GM21447 (cell line): ENCODE results near the gene TEX44.
"Not testable (repeated sequence)": the region's sequence is repeated elsewhere in the genome, so short reads cannot be mapped to it uniquely, and the experiment has no call there.

Source experiments
- ATAC-seq: cut with Tn5 transposase; IDR thresholded peaks from one replicate; pipeline ENCODE4 v1.9.1; 2021; ENCODE audit not compliant: unreplicated experiment

Gene TEX44

DNA sequence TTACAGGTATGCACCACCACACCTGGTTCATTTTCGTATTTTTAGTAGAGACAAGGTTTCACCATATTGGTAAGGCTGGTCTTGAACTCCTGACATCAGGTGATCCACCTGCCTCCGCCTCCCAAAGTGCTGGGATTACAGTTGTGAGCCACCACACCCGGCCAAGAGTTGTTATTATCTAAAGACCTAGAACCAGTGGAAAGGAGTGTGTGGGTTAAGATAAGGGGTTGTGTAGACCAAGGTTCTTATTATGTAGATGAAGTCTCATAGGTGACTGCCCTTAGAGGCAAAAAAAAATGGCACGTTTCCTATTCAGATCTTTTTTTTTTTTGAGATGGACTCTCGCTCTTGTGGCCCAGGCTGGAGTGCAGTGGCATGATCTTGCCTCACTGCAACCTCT lies 21.7 kb upstream of the TEX44 start:
- ATAC-seq = not testable (repeated sequence)

DNA sequence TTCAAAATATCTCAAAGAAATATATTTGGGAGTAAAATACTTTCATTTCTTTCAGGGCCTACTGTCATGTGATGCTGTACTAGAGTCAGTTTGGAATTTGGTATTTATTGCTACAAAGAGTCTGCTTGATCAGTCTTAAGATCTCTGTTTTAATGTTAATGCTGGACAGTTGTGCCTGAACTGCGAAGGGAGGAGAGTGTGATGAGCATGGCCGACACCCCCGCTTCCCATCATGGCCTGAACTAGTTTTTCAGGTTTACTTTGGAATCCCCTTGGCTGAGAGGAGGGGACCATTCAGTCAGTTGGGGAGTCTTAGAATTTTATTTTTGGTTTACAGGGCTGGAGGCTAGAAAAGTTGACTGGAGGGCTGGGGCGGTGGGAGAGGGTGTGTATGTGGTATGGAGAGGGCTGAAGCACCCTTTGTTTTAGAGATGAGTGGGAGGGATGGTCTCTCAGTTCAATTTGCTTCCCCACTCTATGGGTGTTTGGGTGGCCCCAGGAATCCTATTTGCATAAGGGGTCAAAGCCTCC lies 20.9 kb upstream of the TEX44 start:
- ATAC-seq = no peak

DNA sequence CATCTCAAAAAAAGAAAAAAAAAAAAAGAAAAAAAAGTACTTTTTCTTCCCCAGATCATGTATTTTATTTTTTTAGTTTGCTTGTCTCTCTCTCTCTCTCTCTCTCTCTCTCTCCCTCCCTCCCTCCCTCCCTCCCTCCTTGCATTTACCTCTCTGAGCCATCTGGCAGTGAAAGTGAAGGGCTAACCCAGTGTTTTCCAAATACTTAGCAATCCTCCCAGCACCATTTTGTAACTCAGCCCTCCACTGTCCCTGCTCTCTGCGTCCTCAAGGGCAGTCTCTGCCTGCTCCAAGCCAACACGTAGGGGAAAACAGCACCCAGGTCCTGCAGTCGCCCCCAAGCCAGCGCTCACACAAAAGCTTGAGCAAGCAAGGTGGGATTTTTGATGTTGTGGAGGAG lies 19.6 kb upstream of the TEX44 start:
- no peak for ATAC-seq

DNA sequence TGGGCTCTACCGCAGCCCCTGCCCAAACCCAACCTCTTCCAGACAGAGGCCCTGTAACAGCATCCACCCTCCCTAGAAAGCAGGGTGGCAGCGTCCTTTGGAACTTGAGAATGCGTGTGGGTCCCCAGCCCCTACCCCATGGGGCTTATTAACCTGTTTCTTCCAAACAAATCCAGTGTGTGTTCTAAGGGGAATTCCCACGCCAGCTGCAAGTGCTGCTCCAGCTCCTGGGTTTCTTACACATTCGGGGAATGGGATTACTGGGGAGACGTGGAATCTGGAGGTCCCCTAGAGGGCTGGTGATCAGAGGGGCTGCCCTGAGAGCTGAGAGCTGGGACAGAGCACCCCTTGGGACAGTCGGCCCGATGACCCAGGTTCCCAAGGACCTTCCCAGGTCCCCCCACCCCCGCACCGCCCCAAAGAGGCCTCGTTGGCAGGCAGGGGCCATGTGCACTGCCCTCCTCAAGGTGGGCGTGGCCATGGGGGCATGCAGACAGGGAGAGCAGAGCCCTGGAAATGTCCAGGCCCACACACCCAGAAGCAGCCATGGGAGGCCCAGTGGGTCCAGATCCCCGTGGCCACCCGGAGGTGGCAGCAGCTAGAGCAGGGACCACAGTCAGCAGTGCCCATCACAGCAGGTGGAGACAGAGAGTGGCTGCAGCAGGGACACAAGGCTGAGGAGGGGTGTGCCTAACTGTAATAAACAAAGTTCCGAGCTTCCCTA lies 18.8 kb upstream of the TEX44 start:
- ATAC-seq = no peak

DNA sequence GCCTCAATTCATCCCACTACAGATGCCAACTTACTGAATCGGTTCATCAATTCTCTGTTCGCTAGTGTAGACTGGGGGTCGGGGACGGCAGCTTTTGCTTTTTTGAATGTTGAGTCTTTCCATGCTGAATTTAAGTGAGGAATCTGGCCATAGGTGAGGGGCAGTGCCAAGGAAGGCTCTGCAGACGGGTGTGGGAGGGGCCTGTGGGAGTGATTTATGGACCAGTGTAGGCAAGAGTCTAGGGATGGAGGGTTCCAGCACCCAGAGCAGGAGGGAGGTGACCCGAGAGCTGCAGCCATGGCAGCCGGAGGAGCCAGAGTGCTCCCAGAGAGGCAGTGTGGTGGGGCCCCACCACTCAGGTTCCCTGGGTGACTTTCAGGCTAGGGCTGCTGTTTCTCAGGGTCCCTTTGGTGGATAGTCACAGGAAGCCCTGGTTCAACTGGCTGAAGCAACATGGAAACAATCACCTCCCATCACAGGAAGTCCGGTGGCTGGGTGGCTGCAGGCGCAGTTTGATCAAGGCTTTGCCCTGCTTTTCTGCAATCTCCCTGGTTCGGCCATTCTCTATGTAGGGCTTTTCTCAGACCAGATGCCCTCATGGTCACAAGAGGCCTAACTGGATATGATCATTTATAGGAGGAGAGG lies 16.9 kb upstream of the TEX44 start:
- ATAC-seq = no peak

DNA sequence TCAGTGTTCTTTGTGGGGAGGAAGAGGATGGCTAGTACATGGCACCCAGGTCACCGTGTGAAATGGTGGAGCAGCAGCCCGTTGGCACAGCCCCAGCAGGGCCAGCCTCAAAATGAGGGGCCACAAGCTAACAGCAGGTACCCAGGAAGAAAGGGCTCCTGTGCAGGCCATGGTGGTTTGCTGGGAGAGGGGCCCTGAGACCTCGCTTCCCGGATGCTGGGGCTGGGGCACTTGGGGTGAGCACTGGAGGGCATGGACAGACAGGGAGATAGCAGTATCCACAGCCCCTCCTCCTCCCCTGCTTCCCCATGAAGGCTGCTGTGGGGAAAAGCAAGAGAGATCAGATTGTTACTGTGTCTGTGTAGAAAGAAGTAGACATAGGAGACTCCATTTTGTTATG lies 16.2 kb upstream of the TEX44 start:
- no peak for ATAC-seq

DNA sequence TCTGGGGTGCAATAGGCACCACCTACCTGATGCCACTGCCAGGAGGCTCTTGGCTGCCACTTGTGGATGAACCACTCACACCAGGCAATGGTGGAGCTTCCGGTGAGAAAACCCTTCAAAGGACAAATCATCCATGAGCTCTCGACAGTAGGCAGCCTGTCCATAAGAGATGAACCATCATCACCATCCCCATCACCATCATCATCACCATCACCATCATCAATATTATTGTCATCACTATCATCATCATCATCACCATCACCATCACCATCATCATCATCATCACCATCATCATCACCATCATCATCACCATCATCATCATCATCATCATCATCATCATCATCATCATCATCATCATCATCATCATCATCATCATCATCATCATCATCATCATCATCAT lies 14.0 kb upstream of the TEX44 start:
- not testable (repeated sequence) for ATAC-seq

DNA sequence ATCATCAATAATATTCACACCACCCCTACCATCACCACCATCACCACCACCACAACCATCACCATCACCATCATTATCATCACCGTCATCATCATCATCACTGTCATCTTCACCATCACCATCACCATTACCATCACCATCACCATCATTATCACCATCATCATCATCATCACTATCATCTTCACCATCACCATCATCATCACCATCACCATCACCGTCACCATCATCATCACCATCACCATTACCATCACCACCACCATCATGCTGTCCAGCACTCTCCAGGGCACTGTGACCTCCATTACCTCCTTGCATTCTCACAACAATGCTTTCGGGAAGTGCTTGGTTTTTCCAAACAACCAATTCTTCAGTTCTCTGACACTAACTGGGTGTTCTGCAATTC lies 13.1 kb upstream of the TEX44 start:
- ATAC-seq = no peak

DNA sequence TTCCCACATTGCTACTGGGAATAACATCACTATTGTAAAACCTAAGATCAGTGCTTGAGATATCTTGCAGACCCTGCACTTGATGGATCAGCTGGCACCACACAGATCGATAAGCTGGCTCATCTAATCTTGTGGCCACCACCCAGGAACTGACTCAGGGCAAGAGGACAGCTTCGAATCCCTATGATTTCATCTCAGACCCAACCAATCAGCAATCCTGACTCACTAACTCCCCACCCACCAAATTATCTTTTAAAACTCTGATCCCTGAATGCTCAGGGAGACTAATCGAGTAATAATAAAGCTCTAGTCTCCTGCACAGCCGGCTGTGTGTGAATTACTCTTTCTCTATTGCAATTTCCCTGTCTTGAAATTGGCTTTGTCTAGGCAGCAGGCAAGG lies 11.3 kb upstream of the TEX44 start:
- ATAC-seq = no peak

DNA sequence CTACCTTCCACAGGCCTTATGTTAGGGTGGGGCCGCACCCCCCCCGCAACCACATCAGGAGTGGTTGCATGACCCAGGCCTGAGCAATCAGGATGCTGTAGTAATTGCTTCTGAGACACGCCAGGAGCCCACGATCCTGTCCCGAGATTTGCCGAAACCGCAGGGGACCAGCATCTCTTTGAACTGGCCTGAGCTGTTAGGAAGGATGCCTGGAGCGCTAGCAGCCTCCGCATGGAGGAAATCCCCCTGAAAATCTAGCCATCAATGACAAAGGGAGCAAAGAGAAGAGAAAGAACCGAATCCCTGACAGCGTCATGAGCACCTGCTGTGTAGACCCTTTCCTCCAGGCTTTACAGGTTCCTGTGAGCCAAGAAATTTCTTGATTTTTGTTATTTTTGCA lies 8.7 kb upstream of the TEX44 start:
- ATAC-seq = no peak

DNA sequence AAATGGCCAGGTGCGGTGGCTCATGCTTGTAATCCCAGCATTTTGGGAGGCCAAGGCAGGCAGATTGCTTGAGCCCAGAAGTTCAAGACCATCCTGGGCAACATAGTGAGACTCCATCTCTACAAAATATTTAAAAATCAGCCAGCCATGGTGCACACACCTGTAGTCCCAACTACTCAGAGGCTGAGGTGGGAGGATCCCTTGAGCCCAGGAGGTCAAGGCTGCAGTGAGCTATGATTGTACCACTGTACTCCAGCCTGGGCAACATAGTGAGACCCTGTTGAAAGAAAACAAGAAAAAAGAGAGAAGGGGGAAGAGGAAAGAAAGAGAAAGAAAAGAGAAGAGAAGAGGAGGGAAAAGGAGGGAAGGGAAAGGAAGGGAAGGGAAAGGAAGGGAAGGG lies 4.9 kb upstream of the TEX44 start:
- not testable (repeated sequence) for ATAC-seq

DNA sequence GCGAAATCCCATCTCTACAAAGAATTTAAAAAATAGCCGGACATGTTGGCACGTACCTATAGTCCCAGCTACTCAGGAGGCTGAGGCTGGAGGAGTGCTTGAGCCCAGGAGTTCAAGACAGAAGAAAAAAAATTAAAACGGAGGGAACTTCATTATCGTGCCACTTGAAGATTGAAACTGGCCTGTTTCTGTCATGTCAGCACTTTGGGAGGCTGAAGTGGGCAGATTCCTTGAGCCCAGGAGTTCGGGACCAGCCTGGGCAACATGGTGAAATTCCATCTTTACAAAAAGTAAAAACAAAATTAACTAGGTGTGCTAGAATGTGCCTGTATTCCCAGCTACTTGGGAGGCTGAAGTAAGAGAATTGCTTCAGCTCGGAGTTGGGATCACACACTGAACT lies 3.0 kb upstream of the TEX44 start:
- no peak for ATAC-seq

DNA sequence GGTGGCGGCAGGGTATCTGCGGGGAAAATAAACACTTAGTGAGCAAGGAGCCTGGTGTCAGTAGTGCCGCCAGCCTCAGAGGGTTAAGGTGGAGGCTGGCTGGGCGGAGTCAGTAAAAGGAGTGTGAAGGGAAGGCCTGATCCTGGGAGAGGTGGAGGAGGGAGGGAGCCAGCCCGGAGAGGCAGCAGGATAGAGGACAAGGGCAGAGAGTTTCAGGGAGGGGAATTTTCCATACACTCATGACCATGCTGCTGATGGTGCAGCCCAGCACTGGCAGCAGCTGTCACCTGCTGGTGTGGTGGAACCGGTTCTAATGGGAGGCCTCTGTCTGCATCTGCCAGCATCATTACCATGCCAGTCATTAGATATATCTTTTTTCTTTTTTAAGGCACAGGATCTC lies 2.0 kb upstream of the TEX44 start:
- no peak for ATAC-seq

DNA sequence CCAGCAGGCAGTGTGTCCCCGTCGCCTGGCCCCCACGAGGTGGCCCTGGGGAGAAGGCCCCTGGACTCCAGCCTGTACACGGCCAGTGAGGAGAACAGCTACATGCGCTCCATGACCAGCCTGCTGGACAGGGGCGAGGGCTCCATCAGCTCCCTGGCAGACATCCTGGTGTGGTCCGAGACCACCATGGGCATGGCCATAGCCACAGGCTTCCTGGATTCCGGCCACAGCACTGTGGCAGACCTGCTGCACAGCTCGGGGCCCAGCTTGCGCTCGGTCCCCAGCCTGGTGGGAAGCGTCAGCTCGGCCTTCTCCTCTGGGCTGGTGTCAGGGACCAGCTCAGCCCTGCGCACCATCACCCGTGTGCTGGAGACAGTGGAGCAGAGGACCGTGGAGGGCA lies 1.0 kb downstream of the TEX44 start:
- ATAC-seq = no peak

DNA sequence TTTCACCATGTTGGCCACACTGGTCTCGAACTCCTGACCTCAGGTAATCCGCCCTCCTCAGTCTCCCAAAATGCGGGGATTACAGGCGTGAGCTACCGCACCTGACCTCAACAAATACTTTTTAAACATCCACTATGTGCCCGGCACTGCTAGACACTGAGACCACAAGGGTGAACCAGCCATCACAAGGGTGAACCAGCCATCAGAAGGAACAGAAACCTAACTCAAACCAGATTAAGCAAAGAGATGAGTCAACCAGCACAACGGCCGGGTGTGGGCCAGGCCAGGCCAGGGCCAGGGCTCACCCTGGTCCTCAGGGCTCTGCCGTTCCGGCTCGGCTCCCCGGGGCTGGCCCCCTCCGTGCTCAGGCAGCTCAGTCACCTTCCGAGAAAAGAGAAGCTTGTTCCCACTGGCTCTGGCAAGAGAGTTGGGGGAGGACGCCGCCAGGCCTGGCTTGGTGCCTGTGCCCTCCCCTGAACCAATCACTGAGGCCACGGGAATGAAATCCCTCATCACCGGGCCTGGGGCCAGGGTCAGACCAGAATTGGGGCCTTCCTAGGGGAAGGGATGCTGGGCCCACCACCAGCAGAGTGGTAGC lies 4.4 kb downstream of the TEX44 start:
- peak; percentile 66 for ATAC-seq

DNA sequence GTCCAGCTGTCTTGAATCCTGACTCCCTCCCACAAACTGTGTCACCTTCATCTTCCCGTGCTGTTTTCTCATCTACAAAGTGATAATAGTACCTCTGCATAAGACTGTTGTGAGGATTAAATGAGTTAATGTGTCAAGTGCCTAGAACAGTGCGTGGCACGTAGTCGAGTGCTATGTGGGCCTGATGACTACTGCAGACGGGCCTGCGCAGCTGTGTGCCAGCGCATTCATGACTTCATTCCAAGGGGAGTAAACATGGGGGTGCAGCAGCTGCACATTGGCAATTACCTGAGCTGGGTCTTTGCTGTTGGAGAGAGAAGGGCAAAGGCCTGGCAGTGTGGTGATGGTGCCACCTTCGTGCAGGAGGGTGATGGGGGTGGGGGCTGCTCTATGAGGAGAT lies 5.0 kb downstream of the TEX44 start:
- ATAC-seq = no peak

DNA sequence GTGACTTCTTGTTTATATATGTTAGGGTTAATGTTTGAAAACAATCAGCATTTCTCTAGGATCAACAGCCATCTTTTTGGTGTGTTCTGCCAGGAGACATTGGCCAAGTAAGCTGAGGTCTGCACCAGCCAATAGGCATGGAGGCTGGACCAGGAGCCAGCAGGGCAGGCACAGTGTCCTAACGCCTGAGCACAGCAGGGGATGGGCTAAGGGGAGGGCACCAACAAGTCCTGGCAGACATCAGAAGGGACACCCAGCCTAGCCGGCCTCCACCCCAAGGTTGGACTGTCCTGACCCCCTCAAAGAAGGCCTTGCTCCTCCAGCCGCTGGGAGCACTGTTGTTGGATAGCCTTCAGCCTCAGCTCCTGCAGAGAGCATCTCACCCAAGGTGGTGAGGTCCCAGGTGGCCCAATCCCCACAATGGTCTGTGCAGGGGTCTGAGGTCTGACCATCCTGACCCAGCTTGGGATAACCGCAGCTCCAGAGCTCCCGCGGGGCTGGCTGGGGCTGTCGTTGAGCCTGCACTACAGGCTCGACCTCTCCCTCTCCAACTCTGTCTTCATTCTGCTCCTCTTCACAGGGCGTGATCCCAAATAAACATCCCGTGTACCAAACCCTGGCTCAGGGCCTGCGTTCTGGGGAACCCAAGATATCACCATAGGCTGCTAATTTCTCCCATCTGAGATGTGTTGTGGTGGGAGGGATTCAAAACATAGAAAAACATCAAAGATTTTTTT lies 8.1 kb downstream of the TEX44 start:
- ATAC-seq = no peak

DNA sequence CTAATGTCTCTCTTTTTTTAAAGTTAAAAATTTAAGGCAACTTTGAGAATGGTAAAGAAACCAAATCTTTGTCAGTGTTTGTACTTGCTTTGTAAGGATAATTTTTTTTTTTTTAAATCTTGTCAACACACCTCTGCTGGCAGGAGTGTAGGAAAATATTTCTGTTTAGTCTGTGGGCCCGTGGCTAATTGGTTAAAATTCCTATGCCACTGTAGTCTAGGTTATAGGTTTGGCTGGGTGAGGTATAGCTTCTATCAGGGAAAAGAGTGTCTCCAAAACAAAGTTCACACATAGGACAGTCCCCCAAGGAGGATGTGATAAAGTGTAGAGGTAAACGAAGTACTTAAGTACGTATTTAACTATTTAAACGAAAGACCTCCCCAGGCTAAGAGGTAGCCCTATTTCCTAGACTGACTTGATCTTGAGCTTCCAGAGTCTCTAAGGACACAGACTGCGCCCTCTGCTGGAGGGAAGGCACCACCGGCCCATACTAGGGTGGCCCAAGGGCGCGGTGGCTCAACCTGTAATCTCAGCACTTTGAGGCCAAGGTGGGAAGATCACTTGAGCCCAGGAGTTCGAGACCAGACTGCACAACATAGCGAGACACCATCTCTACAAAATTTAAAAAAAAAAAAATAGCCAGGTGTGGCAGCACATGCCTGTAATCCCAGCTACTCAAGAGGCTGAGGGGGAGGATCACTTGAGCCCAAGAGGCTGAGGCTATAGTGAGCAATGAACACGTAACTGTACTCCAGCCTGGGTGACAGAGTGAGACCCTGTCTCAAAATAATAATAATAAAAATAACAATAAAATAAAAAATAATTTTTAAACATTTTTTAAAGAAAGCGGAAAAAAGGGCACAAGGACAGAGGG lies 8.9 kb downstream of the TEX44 start:
- no peak for ATAC-seq

DNA sequence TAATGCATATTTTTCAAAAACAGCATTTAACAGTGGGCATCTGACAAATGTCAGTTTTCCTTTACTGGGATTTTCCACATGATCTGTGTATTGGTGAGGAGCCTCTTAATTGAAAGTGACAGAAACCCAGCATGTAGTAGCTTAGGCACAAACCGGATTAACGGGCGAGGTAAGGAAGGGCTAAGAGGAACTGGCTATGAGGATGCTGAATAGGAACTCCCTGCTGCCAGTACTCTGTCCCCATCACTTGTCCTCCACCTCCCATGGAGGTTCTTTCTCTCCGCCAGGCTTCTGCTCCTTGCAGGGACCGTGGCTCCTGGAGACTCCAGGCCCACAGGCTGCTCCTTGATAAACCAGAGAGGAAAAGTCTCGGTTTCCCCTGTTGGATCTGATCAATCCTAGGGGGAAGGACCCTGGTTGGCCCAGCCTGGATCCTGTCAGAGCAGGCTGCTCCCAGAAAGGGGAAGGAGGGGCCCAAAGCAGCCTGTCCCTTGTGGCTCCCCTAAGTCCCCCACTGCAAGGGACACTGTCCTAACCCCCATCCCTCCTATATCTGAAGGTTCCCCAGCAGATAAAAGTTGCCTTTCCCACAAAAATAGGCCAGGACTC lies 10.3 kb downstream of the TEX44 start:
- no peak for ATAC-seq

DNA sequence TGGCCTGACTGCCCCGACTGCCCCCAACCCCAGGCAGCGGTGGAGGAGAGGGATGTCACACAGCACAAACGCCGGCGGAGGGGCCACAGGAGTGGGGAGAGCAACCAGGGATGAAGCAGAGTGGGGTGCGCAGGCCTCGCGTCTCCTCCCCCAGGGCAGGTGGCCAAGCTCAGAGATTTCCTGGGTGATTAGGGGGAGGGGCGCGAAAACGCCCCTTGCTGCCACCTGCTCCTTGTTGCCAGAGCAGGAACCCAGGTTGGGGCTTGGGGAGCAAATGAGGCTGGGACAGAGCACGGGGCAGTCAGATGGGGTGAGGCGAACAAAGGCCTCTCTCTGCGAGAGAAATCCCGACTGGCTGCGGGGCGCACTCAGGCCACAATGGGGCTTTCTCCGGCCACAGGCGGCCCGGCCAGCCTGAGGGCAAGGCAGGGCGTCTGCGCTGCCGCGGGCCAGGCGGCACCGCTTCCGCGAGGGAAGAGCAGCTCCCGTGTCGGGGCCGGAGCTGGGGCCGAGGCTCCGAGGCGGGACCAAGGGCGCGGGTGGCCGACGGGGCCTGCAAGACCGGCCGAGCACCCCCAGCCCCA lies 11.5 kb downstream of the TEX44 start:
- peak; percentile 39 for ATAC-seq
